NCI-H1092 (cell line): Measurements from ENCODE around the gene ZMIZ1.
A peak's percentile ranks its signal among the peaks of the same experiment; 100 is the strongest.
"Not testable (repeated sequence)": the region's sequence is repeated elsewhere in the genome, so short reads cannot be mapped to it uniquely, and the experiment has no call there.

ENCODE experiments used
- DNase-seq: peaks from one replicate; lab custom pipeline; 2025; lab: John Stamatoyannopoulos, UW

Gene ZMIZ1

GRCh38 chr10:79268161-79268601 lies 199.4 kb downstream of the ZMIZ1 start:
- DNase-seq = no peak

GRCh38 chr10:79268742-79269141 lies 200.0 kb downstream of the ZMIZ1 start:
- no peak for DNase-seq

GRCh38 chr10:79269443-79269842 lies 200.7 kb downstream of the ZMIZ1 start:
- DNase-seq = no peak

- DNase-seq = no peak
Measured at GRCh38 chr10:79269969-79270368, 201.2 kb downstream of the ZMIZ1 start.

DNA sequence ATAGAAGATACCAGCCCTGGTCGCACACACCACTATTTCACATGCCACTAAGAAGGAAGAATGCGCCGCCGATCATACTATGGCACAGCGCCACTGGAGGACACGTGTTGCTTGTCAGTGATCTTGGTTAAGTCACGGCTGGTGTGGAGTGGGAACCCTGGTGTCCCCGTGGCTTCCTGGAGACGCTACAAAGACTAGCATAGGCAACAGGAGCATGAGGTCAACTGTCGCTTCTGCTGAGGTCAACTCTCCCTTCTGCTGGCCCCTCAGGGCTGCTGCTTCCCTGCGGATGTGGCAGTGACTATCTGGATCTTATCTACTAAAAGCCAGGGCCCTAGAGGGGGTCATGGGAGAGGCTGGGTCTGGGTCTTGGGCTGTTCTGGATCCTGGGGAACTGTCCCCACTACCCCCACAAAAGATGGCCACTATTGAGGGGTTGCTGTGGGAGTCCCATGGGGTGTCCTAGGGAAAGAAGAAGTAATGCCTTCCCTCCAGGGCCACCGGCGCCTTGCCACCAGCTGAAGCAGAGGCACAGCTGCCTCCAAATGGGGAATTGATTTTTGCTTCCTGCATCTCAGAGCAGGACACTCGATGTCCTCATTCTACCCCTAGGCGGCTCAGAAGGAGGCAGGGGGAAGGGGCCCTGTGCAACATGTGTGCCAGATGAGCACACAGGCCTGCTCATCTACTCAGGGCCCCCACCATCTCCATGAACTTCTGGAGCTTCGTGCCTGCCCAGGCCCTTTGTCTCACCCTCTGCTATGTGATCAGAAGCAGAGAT lies 201.9 kb downstream of the ZMIZ1 start:
- no peak for DNase-seq

GRCh38 chr10:79272353-79272752 lies 203.6 kb downstream of the ZMIZ1 start:
- no peak for DNase-seq

DNA sequence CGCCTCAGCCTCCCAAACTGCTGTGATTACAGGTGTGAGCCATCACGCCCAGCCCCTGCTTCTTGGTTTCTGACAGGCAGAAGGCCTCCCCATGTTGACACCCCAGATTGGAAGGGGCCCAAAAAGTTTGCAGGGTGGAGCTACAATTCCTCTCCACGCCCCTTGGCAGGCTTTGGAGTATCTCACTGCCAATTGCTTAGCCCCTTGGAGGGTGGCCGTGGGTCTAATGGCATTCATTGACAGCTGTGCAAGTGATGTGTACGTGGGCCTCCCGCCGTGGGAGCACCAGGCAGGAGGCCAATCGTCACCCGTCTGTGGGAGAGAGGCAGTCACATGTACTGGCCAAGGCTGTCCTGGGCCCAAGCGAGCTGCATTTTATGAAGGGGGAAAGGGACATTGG lies 204.8 kb downstream of the ZMIZ1 start:
- DNase-seq = no peak

DNA sequence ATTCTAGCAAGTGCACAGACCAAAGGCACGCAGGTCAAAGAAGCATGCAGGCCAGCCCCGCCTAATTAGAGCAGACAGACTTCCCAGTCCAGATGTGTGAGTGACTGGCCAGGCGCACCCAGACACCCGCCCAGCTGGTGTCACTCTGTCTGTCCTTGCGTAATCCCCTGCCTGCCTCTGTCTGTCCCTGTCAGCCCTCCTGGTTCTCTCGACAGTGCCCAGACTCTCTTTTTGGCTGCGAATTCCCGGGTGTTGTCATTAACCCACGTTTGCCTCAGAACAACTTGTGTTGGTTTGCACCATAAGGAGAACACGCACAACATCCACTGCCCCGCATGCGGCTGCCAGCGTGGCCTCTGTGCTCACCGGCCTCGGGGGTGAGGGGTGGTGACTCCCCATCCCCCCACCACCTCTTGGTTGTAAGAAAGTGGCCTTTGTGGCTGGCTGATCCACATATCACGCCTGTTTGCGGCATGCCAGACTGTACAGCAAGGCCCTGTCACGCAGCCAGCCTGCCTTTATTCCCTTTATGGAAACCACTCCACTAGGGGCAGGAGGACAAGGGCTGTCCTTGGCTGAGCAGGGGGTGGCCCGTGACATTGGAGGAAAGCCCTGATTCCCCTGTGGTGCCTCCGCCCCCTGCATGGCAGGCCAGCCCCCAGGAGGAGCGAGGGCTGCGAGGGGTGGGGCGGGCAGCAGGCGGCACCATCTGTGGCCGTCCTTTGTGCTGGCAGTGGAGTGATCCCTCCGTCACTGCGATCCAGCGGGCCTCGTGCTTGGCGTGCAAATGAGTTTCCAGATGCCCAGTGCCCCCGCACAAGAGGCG lies 205.7 kb downstream of the ZMIZ1 start:
- peak; percentile 68 for DNase-seq

- DNase-seq = no peak
Measured at GRCh38 chr10:79275105-79275430, 206.3 kb downstream of the ZMIZ1 start.

DNA sequence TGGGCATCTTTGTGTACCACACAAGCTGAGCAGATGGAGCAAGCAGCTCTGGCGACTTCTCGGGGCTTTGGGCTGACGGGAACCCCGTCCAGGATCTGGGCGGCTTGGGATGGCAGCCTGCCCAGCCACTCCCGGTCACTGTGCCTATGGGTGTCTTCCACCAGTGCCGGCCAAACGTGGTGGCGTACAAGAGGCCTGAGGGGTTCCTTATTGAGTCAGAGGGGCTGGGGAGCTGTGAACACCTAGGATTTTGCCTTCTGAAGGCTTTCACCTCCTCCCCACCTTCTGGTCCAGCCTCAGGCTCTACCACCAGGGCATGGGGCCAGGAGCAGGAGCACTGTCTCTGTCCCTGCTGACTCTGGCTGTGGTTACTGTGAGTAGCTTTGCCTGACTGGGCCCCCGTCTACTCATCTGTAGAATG lies 206.7 kb downstream of the ZMIZ1 start:
- no peak for DNase-seq

DNA sequence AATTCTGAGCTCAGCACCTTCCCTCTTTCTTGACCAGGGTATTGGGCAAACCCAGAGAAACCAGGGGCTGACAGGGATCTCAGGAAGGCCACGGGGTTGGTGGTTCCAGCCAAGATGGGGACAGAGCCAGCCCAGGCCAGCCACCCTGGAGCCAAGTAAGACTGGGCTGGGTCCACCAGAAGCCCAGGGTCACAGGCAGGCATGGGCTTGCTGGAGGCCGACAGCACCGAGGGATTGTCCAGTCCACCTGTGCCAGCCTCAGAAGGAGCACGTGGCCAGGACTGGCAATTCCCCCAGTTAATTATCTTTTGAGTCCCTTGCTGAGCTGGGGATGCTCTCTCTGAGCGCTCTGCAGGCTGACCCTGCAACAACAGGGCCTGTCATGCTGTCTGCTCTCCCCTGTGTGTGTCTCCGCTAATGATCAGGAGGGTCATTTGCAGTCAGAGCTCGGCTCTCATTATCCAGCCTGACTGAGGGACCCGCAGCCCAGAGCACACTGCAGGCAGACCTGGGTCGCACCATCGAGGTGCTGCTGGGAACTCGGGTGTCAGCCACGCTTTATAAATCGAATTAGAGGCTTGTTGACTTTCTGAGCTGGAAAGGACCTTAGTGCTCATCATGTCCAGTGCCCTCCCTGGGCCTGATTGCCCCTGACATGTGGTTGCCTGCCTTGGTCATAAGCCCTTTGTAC lies 209.0 kb downstream of the ZMIZ1 start:
- DNase-seq = no peak

DNA sequence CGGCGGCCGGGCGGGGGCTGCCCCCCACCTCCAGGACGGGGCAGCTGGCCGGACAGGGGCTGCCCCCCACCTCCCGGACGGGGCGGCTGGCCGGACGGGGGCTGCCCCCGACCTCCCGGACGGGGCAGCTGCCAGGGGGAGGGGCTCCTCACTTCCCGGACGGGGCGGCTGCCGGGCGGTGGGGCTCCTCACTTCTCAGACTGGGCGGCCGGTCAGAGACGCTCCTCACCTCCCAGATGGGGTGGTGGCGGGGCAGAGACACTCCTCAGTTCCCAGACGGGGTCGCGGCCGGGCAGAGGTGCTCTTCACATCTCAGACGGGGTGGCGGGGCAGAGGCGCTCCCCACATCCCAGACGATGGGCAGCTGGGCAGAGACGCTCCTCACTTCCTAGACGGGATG lies 210.3 kb downstream of the ZMIZ1 start:
- not testable (repeated sequence) for DNase-seq

DNA sequence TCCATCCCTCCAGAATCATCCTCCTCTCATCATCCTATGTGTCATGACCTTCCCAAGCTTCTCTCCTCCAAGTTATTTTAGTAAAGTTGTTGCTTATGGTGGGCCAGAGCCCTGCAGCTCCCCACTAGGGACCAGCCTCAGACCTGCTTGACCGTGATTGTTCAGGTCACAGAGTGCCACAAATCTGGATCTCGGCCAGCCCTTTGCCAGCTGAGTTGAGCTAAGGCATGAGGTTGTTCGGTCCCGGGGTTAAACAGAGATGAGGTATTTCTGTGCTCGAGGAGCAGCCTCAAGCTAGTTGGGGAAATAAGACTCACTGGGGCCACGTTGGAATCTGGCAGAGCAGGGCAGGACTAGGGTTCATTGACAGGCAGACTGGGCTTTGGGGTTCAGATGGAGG lies 212.2 kb downstream of the ZMIZ1 start:
- DNase-seq = no peak

DNA sequence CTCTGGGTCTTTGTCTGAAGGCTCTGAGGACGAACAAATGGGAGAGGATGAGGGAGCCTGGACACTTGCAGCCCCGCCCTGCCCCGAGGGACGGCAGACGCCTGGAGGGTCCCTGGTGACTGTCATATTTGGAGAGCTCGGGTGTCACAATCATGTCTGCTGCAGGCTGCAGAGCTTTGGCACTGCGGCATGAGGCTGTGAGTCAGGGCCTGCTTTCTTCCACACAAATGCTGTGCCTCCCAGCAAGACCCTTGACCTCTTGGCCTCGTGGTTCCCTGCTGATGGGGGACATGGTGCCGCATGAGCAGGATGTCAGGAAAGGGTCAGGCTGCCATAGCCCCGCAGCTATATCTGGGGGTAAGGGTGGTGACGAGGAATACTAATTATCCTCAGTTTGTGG lies 213.6 kb downstream of the ZMIZ1 start:
- no peak for DNase-seq

- DNase-seq = no peak
Measured at GRCh38 chr10:79283616-79284015, 214.8 kb downstream of the ZMIZ1 start.

GRCh38 chr10:79284158-79284871 lies 215.5 kb downstream of the ZMIZ1 start:
- no peak for DNase-seq

GRCh38 chr10:79285315-79286197 lies 216.8 kb downstream of the ZMIZ1 start:
- no peak for DNase-seq

- no peak for DNase-seq
Measured at GRCh38 chr10:79286318-79286951, 217.7 kb downstream of the ZMIZ1 start.

- no peak for DNase-seq
Measured at GRCh38 chr10:79287973-79288723, 219.4 kb downstream of the ZMIZ1 start.

GRCh38 chr10:79289801-79290200 lies 221.0 kb downstream of the ZMIZ1 start:
- no peak for DNase-seq
